Measurements from ENCODE around the gene ASB2. TPM values are rescaled to one million over a fixed set of nuclear protein-coding genes. Genes with fewer than 3 reads are reported as not detected.

ASB2 gene
- total and polyA plus RNA-seq, 2 of the 8 experiments (the other 6 are each of a cell fraction or from before 2014, with no cell fraction given) = 1.0 to 2.1 TPM

- Histone ChIP-seq H3K56ac (replicated peaks; ENCODE audit: insufficient read length, low read depth, low read length) (no peak overlapping the region), H2BK20ac (ENCODE audit: low read length) (no peak overlapping the region)
- no peak for FAIRE-seq
- TF ChIP-seq SRF (IDR thresholded peaks at IDR 0.05; ENCODE audit: low read depth, low read length) = no peak
- no peak for TF ChIP-seq CREB1 (IDR thresholded peaks at IDR 0.05)
- no peak for TF ChIP-seq CEBPB (IDR thresholded peaks at IDR 0.05; ENCODE audit: low read depth, low read length)
- no peak for TF ChIP-seq KDM4A (IDR thresholded peaks at IDR 0.05; ENCODE audit: low read depth, low read length, severe bottlenecking)
- TF ChIP-seq RAD21 (IDR thresholded peaks at IDR 0.05 in 1 of 2, conservative IDR thresholded peaks at IDR 0.05 in 1 of 2; ENCODE audit: low read depth in 2 of 2, low read length in 2 of 2) = no peak
- TF ChIP-seq SIN3A (conservative IDR thresholded peaks at IDR 0.05 in 1 of 2, IDR thresholded peaks at IDR 0.05 in 1 of 2; ENCODE audit: low read depth in 1 of 2, low read length in 2 of 2) = no peak
- no peak for TF ChIP-seq ATF3 (IDR thresholded peaks at IDR 0.05; ENCODE audit: insufficient read depth, low read depth, low read length)
- TF ChIP-seq SP4 (IDR thresholded peaks at IDR 0.05; ENCODE audit: low read length) = no peak
- TF ChIP-seq TEAD4 (IDR thresholded peaks at IDR 0.05; ENCODE audit: low read depth, low read length) = no peak
- no peak for TF ChIP-seq KDM1A (IDR thresholded peaks at IDR 0.05; ENCODE audit: borderline replicate concordance, low read length)
- TF ChIP-seq CBX5 (IDR thresholded peaks at IDR 0.05; ENCODE audit: low read depth, low read length) = no peak
Observed at GRCh38 chr14:93965287-93965821, 11.0 kb downstream of the ASB2 start.

More at GRCh38 chr14:93965287-93965821, 11.0 kb downstream of the ASB2 start:
- Histone ChIP-seq H3K9me3 (ENCODE audit: insufficient read depth in 2 of 2, low read depth in 1 of 2, low read length in 1 of 2) (no peaks in the 10 kb centered on the region), H4K91ac (replicated peaks; ENCODE audit: insufficient read length, low read length) (no peak overlapping the region), H3K18ac (ENCODE audit: extremely low read depth, low read length) (no peak overlapping the region), H3K36me3 (ENCODE audit: control insufficient read depth in 2 of 4, insufficient read depth in 4 of 4, low read length in 3 of 4) (no peaks in the 10 kb centered on the region), H3K23me2 (ENCODE audit: low read depth, low read length) (peaks cover 3% of the 10 kb centered on the region; the same call in 1 of the 2 replicates), H4K8ac (ENCODE audit: extremely low read depth, insufficient read depth, low read length) (no peak overlapping the region), H3K79me1 (ENCODE audit: low read depth, low read length) (no peaks in the 10 kb centered on the region), H3K14ac (ENCODE audit: insufficient read length) (no peak overlapping the region), H2BK12ac (ENCODE audit: low read depth, low read length) (no peak overlapping the region), H3K27ac (ENCODE audit: low read depth, low read length) (no peak overlapping the region), H2BK15ac (ENCODE audit: low read length) (no peak overlapping the region), H4K5ac (ENCODE audit: insufficient read length, low read depth, low read length) (no peak overlapping the region), H3K9ac (replicated peaks in 1 of 4; ENCODE audit: extremely low read depth in 1 of 4, low read depth in 3 of 4, low read length in 3 of 4) (no peak overlapping the region), H3K4me1 (replicated peaks in 1 of 4; ENCODE audit: control insufficient read depth in 3 of 4, insufficient read depth in 4 of 4, low read length in 3 of 4) (no peaks in the 10 kb centered on the region), H2BK120ac (replicated peaks; ENCODE audit: low read depth, low read length) (no peak overlapping the region), H3K79me2 (ENCODE audit: control insufficient read depth in 1 of 2, insufficient read depth in 2 of 2, low read length in 2 of 2) (no peaks in the 10 kb centered on the region), H3K23ac (ENCODE audit: insufficient read length) (no peak overlapping the region), H2AFZ (ENCODE audit: low read length) (no peak overlapping the region), H2AK5ac (ENCODE audit: low read depth, low read length) (no peak overlapping the region), H3K27me3 (replicated peaks in 1 of 4; ENCODE audit: control insufficient read depth in 3 of 4, extremely low read depth in 1 of 4, insufficient read depth in 3 of 4, low read length in 3 of 4) (peaks cover 0 to 1% (median 0%) of the 10 kb centered on the region in 4 experiments; a peak in 1 of 7 replicates), H4K20me1 (replicated peaks in 1 of 2; ENCODE audit: control insufficient read depth in 1 of 2, insufficient read depth in 2 of 2, low read length in 2 of 2) (no peaks in the 10 kb centered on the region), H3K4me2 (ENCODE audit: insufficient read depth in 1 of 2, low read depth in 2 of 2, low read length in 2 of 2) (no peak overlapping the region), H3K4me3 (ENCODE audit: extremely low read depth in 1 of 4, insufficient read depth in 2 of 4, low read depth in 3 of 4, low read length in 4 of 4) (no peak overlapping the region), H2BK5ac (ENCODE audit: low read depth, low read length) (no peak overlapping the region), H3K4ac (replicated peaks; ENCODE audit: insufficient read length, low read depth, low read length) (no peak overlapping the region)
- DNase-seq (ENCODE audit: low read depth in 1 of 2, low spot score in 2 of 2) = no peak
- CTCF ChIA-PET (ENCODE audit: partially characterized antibody) = interaction anchor here (1.0 to 8.0 kb wide), 5 partner anchors 19 to 39 kb away, joined by 3 to 37 read pairs (median 6); no protein-coding TSS in a partner anchor
- 87% methylated on average over 3 of the region's 3 CpGs; no CpG with 5 or more reads in 1 of the 2 experiments for WGBS, 2 experiments (ENCODE audit: extremely low coverage in 1 of 2, insufficient coverage in 1 of 2, insufficient read length in 1 of 2, insufficient replicate concordance in 2 of 2, low coverage in 1 of 2, low lambda C conversion rate in 2 of 2, missing lambda C conversion rate in 1 of 2)
- POLR2A ChIA-PET (ENCODE audit: partially characterized antibody) = no interaction called here
